ENCODE data around the gene DNAJC5G.
A peak's percentile ranks its signal among the peaks of the same experiment; 100 is the strongest.
"Not testable (repeated sequence)": the region's sequence is repeated elsewhere in the genome, so short reads cannot be mapped to it uniquely, and the experiment has no call there.

Gene DNAJC5G

GRCh38 chr2:27255187-27255586, 20.0 kb upstream of the DNAJC5G start:
- no peak for DNase-seq

DNA sequence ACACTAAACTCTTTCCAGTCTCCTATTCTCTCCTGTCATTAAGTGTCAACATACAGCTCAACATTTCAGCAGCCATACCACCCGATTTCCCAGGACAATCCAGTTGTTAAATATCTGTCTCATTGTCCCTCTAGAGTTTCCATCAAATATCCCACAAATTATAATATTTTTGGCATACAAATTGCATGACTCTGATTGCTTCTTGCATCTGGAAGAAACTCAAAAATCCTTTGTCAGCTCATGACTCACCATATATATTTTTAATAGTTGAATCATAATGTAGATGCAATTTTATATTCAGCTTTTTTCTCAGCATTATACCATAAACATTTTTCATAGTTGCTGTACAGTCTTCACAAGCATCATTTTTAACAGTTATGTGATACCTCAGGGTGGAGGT, 19.6 kb upstream of the DNAJC5G start:
- no peak for DNase-seq

GRCh38 chr2:27256855-27257454, 18.3 kb upstream of the DNAJC5G start:
- DNase-seq, result no peak

- DNase-seq, result no peak
These were observed 17.2 kb upstream of the DNAJC5G start for GRCh38 chr2:27258051-27258450.

DNA sequence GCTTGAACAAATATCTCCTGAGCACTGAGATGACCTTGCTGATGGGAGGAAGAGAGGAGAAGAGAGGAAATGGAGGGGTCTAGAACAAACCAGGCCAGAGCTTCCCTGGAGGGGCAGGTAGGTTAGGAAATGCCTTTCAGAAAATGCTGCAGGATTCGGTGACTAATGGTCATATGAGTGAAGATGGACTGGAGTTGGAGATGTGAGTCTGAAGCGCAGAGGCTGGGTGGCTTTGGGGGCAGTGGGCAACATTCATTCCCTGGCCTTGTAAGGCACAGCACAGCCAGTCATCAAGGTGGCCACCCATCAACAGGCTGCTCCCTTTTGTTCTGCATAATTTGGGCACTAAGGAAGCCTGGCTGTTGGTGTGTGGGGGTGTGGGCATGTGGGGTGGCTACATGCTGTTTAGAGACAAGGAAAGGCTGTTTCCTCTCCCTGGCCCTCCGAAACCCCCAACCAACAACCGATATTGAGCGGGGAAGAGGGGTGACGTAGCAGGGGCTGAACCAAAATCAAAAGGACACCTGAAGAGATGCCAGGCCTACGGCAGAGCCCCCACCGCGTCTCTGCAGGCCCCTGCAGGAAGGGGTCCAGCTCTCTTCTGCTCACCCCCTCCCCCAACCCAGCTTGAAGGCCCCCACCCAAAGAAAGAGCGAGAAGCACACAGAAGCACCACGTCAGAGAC, 13.8 kb upstream of the DNAJC5G start:
- DNase-seq, result no peak

DNA sequence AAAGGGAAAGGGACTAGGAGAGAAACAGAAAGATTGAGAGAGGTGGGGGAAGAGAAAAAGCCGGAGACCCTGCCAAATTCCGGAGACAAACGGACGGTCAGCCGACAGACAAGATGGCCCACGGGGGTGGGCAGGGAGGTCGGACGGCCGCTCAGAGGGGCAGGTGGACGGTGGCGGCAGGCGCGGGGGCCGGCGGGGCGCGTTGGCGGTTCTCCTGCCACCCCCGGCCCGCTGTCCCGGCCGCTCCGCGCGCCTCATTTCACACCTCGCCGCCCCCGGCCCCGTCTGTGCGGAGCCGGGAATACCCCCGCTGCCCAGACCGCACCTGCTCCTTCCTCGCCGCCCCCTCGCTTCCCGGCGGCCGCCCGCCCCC, 13.3 kb upstream of the DNAJC5G start:
- DNase-seq, result no peak

GRCh38 chr2:27262379-27263286, 12.6 kb upstream of the DNAJC5G start, which contains the start of gene SLC30A3:
SLC30A3 (minus strand) TSS chr2:27263047; CDS start chr2:27262906, 141 bp downstream.
- peak; percentile 62 for DNase-seq

DNA sequence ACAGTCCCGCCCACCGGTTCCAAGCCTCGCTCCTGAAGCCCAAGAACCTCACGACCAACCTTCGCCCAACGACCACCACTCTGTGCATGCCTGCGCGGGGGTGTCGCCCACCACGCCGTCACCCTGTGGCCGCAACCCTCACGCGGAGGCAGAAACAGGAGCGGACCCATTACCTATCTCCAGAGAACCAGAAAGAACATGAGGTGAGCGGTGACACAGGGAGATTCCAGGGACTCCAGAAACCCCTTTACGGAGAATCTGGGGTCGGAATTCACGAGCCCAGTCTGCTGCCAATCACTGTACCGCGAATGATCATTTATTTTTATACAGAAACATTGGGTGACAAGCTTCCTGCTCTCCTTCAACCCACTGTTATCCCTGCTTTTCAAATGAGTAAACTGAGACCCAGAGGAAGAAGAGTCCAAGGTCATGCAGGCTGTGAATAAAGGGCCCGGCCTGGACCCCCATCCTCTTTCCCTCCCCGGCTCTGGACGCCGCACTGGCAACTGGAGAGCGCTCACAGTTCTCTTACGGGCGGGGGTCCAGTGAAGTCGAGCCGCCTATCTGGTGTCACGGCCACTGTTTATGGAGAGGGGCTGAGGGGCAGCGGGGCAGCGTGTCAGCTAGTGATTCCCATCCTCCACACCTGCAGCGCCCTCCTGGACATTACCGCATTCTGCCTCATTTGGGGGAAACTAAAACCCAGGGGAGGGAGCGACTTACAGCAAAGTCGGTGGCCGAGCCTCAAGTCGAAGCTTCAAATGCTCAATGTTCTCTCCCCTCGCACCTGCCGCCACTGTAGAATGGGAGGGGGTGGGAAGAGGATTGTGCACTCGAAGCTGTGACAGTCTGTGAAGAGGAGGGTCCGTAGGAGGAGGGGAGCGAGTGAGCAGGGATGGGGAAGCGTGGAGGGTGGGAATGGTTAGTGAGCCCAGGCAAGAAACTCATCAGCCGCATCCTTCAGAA, 11.7 kb upstream of the DNAJC5G start:
- DNase-seq, result no peak

- DNase-seq, result no peak
These were observed 10.9 kb upstream of the DNAJC5G start for GRCh38 chr2:27264253-27264752.

GRCh38 chr2:27264753-27265535, 10.3 kb upstream of the DNAJC5G start:
- peak; percentile 55 for DNase-seq

DNA sequence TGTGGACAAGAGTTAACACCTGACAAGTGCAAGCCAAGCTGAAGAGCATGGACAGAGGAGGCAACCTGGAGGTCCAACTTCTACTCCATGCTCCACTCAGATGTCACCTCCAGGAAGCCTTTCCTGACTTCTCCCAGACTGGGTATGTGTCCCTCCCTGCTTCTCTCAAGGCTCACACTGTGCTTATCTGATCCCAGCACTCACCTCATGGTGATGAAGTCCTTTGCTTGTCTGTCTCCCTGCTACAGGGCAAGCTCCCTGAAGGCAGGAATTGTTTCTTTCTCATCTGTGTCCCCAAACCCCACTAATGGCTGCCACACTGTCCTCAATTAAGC, 9.7 kb upstream of the DNAJC5G start:
- DNase-seq, result no peak

DNA sequence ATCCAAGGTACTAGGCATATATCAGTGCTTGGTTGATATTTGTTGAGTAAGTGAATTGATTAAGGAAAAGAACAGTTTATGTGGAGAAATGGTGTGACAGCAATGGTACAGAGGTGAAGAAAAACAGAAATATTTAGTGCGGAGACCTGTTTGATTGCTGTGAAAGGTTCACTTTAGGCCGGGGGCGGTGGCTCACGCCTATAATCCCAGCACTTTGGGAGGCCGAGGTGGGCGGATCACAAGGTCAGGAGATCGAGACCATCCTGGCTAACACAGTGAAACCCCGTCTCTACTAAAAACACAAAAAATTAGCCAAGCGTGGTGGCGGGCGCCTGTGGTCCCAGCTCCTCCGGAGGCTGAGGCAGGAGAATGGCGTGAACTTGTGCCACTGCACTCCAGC, 6.9 kb upstream of the DNAJC5G start:
- DNase-seq, result not testable (repeated sequence)

DNA sequence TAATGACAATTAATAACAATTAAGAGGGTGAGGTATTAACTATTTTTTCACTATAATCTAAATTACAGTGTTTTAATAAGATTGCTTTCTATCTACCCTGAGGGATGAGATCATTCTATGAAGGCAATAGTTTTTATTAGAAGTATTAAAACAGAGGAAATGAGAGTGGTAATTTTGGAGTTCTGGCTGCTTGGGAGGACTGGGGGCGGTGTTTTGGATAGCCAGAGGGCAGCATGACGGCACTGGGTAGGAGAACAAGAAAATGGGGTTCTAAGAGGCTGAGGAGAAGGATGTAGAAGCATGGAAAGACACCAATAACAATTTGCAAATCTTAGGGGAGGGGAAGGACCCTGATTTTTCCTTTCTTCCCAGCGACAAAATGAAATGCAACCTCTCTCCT, 5.1 kb upstream of the DNAJC5G start:
- no peak for DNase-seq

DNA sequence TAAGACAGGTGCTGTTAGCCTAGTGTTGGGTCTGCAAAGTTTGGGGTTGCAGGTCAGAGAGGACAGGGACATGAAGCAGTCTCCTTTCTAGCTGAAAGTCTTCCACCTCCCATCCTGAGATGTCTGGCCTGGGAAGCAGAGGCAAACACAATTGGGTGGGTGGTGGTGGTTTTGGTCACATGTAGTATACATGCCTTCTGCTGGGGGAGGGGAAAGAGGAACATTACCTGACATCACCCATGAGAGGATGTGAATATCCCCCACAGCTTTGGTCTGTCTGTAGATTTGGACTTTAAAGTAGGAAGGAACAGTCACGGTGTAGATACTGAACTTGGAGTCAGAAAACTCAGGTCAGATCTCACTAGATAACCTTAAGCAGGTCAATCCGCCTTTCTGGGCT, 4.6 kb upstream of the DNAJC5G start:
- DNase-seq, result no peak

DNA sequence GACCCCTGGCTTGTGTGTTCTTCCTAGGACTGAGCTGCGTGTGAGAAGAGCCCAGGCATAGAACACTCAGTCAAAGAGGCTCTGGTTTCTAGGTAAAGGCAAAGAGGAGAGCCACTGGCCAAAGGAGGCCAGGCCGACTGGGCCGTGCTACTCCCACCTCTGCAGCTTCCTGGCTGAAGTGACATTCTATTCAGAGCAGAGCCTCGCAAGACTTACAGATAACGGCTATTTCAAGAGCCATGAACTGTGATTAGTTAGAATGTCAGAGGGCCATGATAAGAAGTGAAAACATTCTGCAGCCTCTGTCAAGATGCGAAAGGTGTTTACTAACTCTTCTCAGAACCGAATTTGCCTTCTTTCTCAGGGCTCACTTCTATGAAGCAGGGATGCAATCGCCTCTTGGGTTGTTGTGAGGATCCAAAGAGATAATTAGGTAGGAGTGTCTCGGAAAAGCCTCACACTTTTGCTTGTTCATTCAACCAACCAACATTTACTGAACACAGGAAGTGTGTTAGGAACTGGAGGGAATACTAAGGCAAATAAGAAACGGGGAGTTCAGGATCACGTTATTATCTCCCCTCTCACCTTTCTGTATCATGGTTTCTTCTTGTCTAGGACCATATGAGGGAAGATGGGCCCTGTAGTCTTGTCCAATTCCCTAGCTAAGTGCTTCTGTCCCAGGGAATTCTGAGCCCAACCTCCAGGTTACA, 3.4 kb upstream of the DNAJC5G start:
- DNase-seq, result no peak

GRCh38 chr2:27272537-27273522, 2.4 kb upstream of the DNAJC5G start:
- not testable (repeated sequence) for DNase-seq

- no peak for DNase-seq
These were observed 2.8 kb downstream of the DNAJC5G start for GRCh38 chr2:27278010-27278409.

GRCh38 chr2:27280826-27281225, 5.6 kb downstream of the DNAJC5G start:
- DNase-seq, result no peak

DNA sequence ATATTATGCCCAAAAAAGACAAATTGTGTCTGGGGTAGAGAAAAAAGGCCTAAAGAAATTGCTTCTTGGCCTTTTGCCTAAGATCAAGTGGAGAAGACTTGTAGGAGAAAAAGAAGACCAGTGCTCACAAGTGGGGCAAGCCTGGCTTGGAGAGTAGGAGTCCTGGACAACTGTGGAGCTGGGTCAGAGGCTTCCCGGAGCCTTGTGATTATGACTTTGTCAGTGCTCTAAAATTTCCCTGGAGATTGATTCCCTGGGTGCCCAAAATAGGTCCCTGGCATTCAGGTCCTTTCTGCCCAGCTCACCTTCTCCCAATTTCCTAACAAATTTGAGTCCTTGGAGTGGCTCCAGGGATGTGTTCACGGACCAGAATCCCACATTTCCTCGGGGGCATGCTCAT, 6.2 kb downstream of the DNAJC5G start:
- no peak for DNase-seq

Measured in T-helper 9 cell (primary cell).